SK-N-MC (cell line): Measurements from ENCODE around the gene DNAJC12.

Experiments used
- EZH2 ChIP-seq: fragments of 200-600 bp; sonication (generic); IDR thresholded peaks from one replicate; pipeline ENCODE4 v1.6.1; 2017; ENCODE audit warnings: antibody characterized with exemption
- POLR2AphosphoS5 ChIP-seq: IDR thresholded peaks from 2 replicates; pipeline ENCODE4 v1.6.1; 2012; ENCODE audit warnings: mild to moderate bottlenecking, low read depth, low read length, borderline replicate concordance

DNA sequence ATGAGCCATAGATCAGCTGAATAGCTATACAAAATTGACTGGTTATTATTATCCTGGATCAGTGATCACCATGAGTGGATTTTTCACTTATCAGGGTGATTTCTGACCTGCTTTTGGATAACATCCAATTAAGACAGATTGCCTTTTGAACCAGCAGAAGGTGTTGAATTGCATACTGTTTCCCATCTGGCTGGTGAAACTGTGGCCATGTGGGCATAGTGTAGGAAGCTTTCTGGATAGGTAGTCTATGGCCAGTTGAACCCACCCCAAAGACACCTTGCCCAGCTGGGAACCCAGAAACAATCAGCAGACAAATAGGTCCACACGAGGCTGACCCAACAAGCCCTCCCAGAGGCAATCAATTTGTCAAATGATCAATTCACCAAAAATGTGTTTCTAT lies 29.3 kb downstream of the DNAJC12 start:
- TF ChIP-seq POLR2AphosphoS5 (no peak), EZH2 (no peak)
